GM23338 (cell line): ENCODE results near the gene UBAC2. TPM values are rescaled to one million over a fixed set of nuclear protein-coding genes. Genes with fewer than 3 reads are reported as not detected.

ENCODE experiments used
- ATAC-seq: fragments of 200-7000 bp; cut with Tn5 transposase; 3 replicates; pipeline ENCODE4 v1.9.1; 2020
- DNase-seq: peaks from one replicate; pipeline ENCODE4 v3.0.0-alpha.2; 2015; ENCODE audit warnings: low spot score
- H2AFZ ChIP-seq: fragments of 200-600 bp; sonication (generic); 2 replicates; pipeline ENCODE4 v1.8.0; 2016; ENCODE audit warnings: antibody characterized with exemption, mild to moderate bottlenecking, moderate library complexity
- H3F3A ChIP-seq: fragments of 200-600 bp; sonication (generic); replicated peaks from 2 replicates; pipeline ENCODE4 v1.8.0; 2017; ENCODE audit warnings: antibody characterized with exemption, mixed run types, low read depth
- H3K27ac ChIP-seq: fragments of 200-600 bp; sonication (generic); 2 replicates; pipeline ENCODE4 v1.6.1; 2016; ENCODE audit warnings: low read depth
- H3K27me3 ChIP-seq: fragments of 200-600 bp; sonication (generic); 2 replicates; pipeline ENCODE4 v1.8.0; 2016; ENCODE audit warnings: mild to moderate bottlenecking, mixed run types, moderate library complexity; ENCODE audit not compliant: insufficient read depth
- H3K36me3 ChIP-seq: fragments of 200-600 bp; sonication (generic); 2 replicates; pipeline ENCODE4 v1.8.0; 2016; ENCODE audit warnings: mild to moderate bottlenecking; ENCODE audit not compliant: insufficient read depth
- H3K4me1 ChIP-seq: fragments of 200-600 bp; sonication (generic); 2 replicates; pipeline ENCODE4 v1.8.0; 2016; ENCODE audit warnings: mild to moderate bottlenecking, moderate library complexity; ENCODE audit not compliant: insufficient read depth
- H3K4me2 ChIP-seq: fragments of 200-600 bp; sonication (generic); 2 replicates; pipeline ENCODE4 v1.7.1; 2017; ENCODE audit warnings: mixed run types
- H3K4me3 ChIP-seq: fragments of 200-600 bp; sonication (generic); 2 replicates; pipeline ENCODE4 v1.6.1; 2016; ENCODE audit warnings: mixed run types
- H3K79me2 ChIP-seq: fragments of 200-600 bp; sonication (generic); replicated peaks from 2 replicates; pipeline ENCODE4 v1.8.0; 2017; ENCODE audit warnings: mild to moderate bottlenecking; ENCODE audit not compliant: insufficient read depth
- H3K9me2 ChIP-seq: fragments of 200-600 bp; sonication (generic); 2 replicates; pipeline ENCODE4 v1.8.0; 2017; ENCODE audit not compliant: insufficient read depth
- H4K20me1 ChIP-seq: fragments of 200-600 bp; sonication (generic); replicated peaks from 2 replicates; pipeline ENCODE4 v1.8.0; 2017; ENCODE audit warnings: mild to moderate bottlenecking; ENCODE audit not compliant: insufficient read depth
- H3K27ac Mint-ChIP-seq: 2 replicates; pipeline ENCODE4 v1.8.0; 2020; ENCODE audit warnings: inconsistent platforms, mild to moderate bottlenecking, moderate library complexity, mixed read lengths
- H3K27me3 Mint-ChIP-seq: 3 replicates; pipeline ENCODE4 v1.8.0; 2022; ENCODE audit warnings: low read depth, mild to moderate bottlenecking, moderate library complexity, mixed read lengths, inconsistent platforms; ENCODE audit not compliant: insufficient read depth, poor library complexity
- H3K36me3 Mint-ChIP-seq: 3 replicates; pipeline ENCODE4 v1.8.0; 2021; ENCODE audit warnings: low read depth, mild to moderate bottlenecking, inconsistent platforms, moderate library complexity, mixed read lengths
- H3K4me1 Mint-ChIP-seq: 3 replicates; pipeline ENCODE4 v1.8.0; 2020; ENCODE audit warnings: mild to moderate bottlenecking, inconsistent platforms, mixed read lengths
- H3K4me3 Mint-ChIP-seq: 3 replicates; pipeline ENCODE4 v1.8.0; 2021; ENCODE audit warnings: moderate library complexity, mild to moderate bottlenecking, inconsistent platforms, mixed read lengths
- H3K9me3 Mint-ChIP-seq: 3 replicates; pipeline ENCODE4 v1.8.0; 2020; ENCODE audit warnings: moderate library complexity, mild to moderate bottlenecking, inconsistent platforms, mixed read lengths
- EZH2 ChIP-seq: fragments of 200-600 bp; sonication (generic); IDR thresholded peaks from one replicate; pipeline ENCODE4 v1.8.0; 2017; ENCODE audit warnings: antibody characterized with exemption, mild to moderate bottlenecking, low read depth; ENCODE audit not compliant: unreplicated experiment
- EZH2phosphoT487 ChIP-seq: fragments of 200-600 bp; sonication (generic); IDR thresholded peaks from one replicate; pipeline ENCODE4 v1.8.1; 2018; ENCODE audit warnings: antibody characterized with exemption; ENCODE audit not compliant: unreplicated experiment
- JUNB ChIP-seq: IDR thresholded peaks from one replicate; pipeline ENCODE4 v1.6.1; 2016; ENCODE audit warnings: antibody characterized with exemption; ENCODE audit not compliant: unreplicated experiment
- POLR2AphosphoS5 ChIP-seq: IDR thresholded peaks from 2 replicates; pipeline ENCODE4 v1.6.1; 2016; ENCODE audit warnings: antibody characterized with exemption, low read depth
- STAT1 ChIP-seq: IDR thresholded peaks from one replicate; pipeline ENCODE4 v1.6.1; 2016; ENCODE audit warnings: antibody characterized with exemption; ENCODE audit not compliant: unreplicated experiment
- ZNF114 ChIP-seq: fragments of 250-450 bp; sonication (Bioruptor Pico); IDR thresholded peaks from 2 replicates; pipeline ENCODE4 v1.5.0; 2020; ENCODE audit warnings: mild to moderate bottlenecking, moderate library complexity
- ZNF331 ChIP-seq: fragments of 250-450 bp; sonication (Bioruptor Pico); IDR thresholded peaks from 2 replicates; pipeline ENCODE4 v1.5.0; 2020; ENCODE audit warnings: low read depth, mild to moderate bottlenecking, moderate library complexity
- ZNF462 ChIP-seq: fragments of 250-450 bp; sonication (Bioruptor Pico); IDR thresholded peaks from 2 replicates; pipeline ENCODE4 v1.5.0; 2020; ENCODE audit warnings: mild to moderate bottlenecking, moderate library complexity
- polyA plus RNA-seq: library from polyadenylated mRNA; unstranded; fragments of >200 nt; fragmentation: Nextera tagmentation; extraction: Ambion mirVana; gene quantifications from 2 replicates; pipeline ENCODE4 v1.2.1, GENCODE V29; 2016
- total RNA-seq: library from RNA; depleted of rRNA; stranded (reverse); fragments of >200 nt; shearing (Covaris generic); gene quantifications from 2 replicates; pipeline ENCODE4 v1.2.3, GENCODE V29; 2014
- TF ChIP-seq, protein P1 (sequence below): IDR thresholded peaks from one replicate; pipeline ENCODE4 v1.6.1; 2018; ENCODE audit warnings: antibody characterized with exemption; ENCODE audit not compliant: unreplicated experiment

The UBAC2 gene
- total and polyA plus RNA-seq, 2 experiments from 2014 or later: 37.9 to 76.9 TPM

GRCh38 chr13:99267927-99268326 lies 67.3 kb downstream of the UBAC2 start (continued):
- no peak for TF ChIP-seq ZNF462 (CRISPR knock-in tag)
- TF ChIP-seq, protein P1, sequence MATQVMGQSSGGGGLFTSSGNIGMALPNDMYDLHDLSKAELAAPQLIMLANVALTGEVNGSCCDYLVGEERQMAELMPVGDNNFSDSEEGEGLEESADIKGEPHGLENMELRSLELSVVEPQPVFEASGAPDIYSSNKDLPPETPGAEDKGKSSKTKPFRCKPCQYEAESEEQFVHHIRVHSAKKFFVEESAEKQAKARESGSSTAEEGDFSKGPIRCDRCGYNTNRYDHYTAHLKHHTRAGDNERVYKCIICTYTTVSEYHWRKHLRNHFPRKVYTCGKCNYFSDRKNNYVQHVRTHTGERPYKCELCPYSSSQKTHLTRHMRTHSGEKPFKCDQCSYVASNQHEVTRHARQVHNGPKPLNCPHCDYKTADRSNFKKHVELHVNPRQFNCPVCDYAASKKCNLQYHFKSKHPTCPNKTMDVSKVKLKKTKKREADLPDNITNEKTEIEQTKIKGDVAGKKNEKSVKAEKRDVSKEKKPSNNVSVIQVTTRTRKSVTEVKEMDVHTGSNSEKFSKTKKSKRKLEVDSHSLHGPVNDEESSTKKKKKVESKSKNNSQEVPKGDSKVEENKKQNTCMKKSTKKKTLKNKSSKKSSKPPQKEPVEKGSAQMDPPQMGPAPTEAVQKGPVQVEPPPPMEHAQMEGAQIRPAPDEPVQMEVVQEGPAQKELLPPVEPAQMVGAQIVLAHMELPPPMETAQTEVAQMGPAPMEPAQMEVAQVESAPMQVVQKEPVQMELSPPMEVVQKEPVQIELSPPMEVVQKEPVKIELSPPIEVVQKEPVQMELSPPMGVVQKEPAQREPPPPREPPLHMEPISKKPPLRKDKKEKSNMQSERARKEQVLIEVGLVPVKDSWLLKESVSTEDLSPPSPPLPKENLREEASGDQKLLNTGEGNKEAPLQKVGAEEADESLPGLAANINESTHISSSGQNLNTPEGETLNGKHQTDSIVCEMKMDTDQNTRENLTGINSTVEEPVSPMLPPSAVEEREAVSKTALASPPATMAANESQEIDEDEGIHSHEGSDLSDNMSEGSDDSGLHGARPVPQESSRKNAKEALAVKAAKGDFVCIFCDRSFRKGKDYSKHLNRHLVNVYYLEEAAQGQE: no peak
- TF ChIP-seq ZNF331 (CRISPR knock-in tag): no peak
- TF ChIP-seq EZH2: no peak

GRCh38 chr13:99268822-99269221 lies 68.2 kb downstream of the UBAC2 start:
- no peak overlapping the region; the same call in 1 of the 2 replicates for H3K27ac Mint-ChIP-seq
- peaks cover 4% of the 10 kb centered on the region; the same call in 1 of the 2 replicates for H3F3A ChIP-seq
- DNase-seq (no peak), ATAC-seq (no peak)
- no peaks in the 10 kb centered on the region for H3K4me1 ChIP-seq
- H3K4me1 Mint-ChIP-seq: peaks cover 4% of the 10 kb centered on the region; the same call in 2 of the 3 replicates
- H3K4me3 ChIP-seq: no peak overlapping the region
- H3K27me3 Mint-ChIP-seq: no peaks in the 10 kb centered on the region
- H2AFZ ChIP-seq: no peak overlapping the region
- no peaks in the 10 kb centered on the region; the same call in 2 of the 3 replicates for H3K9me3 Mint-ChIP-seq
- no peak overlapping the region for H3K27ac ChIP-seq
- no peaks in the 10 kb centered on the region; the same call in 1 of the 2 replicates for H3K79me2 ChIP-seq
- no peaks in the 10 kb centered on the region for H3K36me3 ChIP-seq
- H3K27me3 ChIP-seq: no peaks in the 10 kb centered on the region
- H3K4me2 ChIP-seq: no peak overlapping the region
- no peak overlapping the region for H3K4me3 Mint-ChIP-seq
- no peaks in the 10 kb centered on the region for H4K20me1 ChIP-seq
- peaks cover 10% of the 10 kb centered on the region; the same call in 2 of the 3 replicates for H3K36me3 Mint-ChIP-seq
- H3K9me2 ChIP-seq: no peaks in the 10 kb centered on the region
- TF ChIP-seq POLR2AphosphoS5: no peak
- no peak for TF ChIP-seq STAT1
- no peak for TF ChIP-seq ZNF331 (CRISPR knock-in tag)
- no peak for TF ChIP-seq JUNB
- TF ChIP-seq ZNF114 (CRISPR knock-in tag): no peak
- no peak for TF ChIP-seq EZH2phosphoT487
